ENCODE data around the gene CTNND2.

Gene CTNND2

GRCh38 chr5:11258001-11258400, 646.2 kb downstream of the CTNND2 start:
- DNase-seq (ENCODE audit: low read depth, low spot score) = no peak

- DNase-seq (ENCODE audit: low read depth, low spot score) = no peak
Measured at GRCh38 chr5:11252523-11252922, 651.7 kb downstream of the CTNND2 start.

GRCh38 chr5:11252075-11252474, 652.2 kb downstream of the CTNND2 start:
- DNase-seq (ENCODE audit: low read depth, low spot score) = no peak

- no peak for DNase-seq (ENCODE audit: low read depth, low spot score)
Measured at GRCh38 chr5:11251247-11251646, 653.0 kb downstream of the CTNND2 start.

GRCh38 chr5:11248966-11249365, 655.3 kb downstream of the CTNND2 start:
- no peak for DNase-seq (ENCODE audit: low read depth, low spot score)

- no peak for DNase-seq (ENCODE audit: low read depth, low spot score)
Measured at GRCh38 chr5:11247224-11247623, 657.0 kb downstream of the CTNND2 start.

- DNase-seq (ENCODE audit: low read depth, low spot score) = no peak
Measured at GRCh38 chr5:11240293-11241190, 663.7 kb downstream of the CTNND2 start.

GRCh38 chr5:11239261-11240015, 664.8 kb downstream of the CTNND2 start:
- no peak for DNase-seq (ENCODE audit: low read depth, low spot score)

- DNase-seq (ENCODE audit: low read depth, low spot score) = no peak
Measured at GRCh38 chr5:11234501-11234911, 669.7 kb downstream of the CTNND2 start.

GRCh38 chr5:11230890-11231289, 673.4 kb downstream of the CTNND2 start:
- DNase-seq (ENCODE audit: low read depth, low spot score) = no peak

GRCh38 chr5:11227064-11227463, 677.2 kb downstream of the CTNND2 start:
- no peak for DNase-seq (ENCODE audit: low read depth, low spot score)

GRCh38 chr5:11224436-11225187, 679.6 kb downstream of the CTNND2 start:
- no peak for DNase-seq (ENCODE audit: low read depth, low spot score)

GRCh38 chr5:11222169-11222568, 682.1 kb downstream of the CTNND2 start:
- DNase-seq (ENCODE audit: low read depth, low spot score) = no peak

- no peak for DNase-seq (ENCODE audit: low read depth, low spot score)
Measured at GRCh38 chr5:11214864-11215644, 689.2 kb downstream of the CTNND2 start.

GRCh38 chr5:11212706-11213105, 691.5 kb downstream of the CTNND2 start:
- DNase-seq (ENCODE audit: low read depth, low spot score) = no peak

- no peak for DNase-seq (ENCODE audit: low read depth, low spot score)
Measured at GRCh38 chr5:11197726-11198125, 706.5 kb downstream of the CTNND2 start.

GRCh38 chr5:11191673-11192072, 712.6 kb downstream of the CTNND2 start:
- no peak for DNase-seq (ENCODE audit: low read depth, low spot score)

GRCh38 chr5:11182441-11183080, 721.7 kb downstream of the CTNND2 start:
- DNase-seq (ENCODE audit: low read depth, low spot score) = no peak

GRCh38 chr5:11181940-11182339, 722.3 kb downstream of the CTNND2 start:
- no peak for DNase-seq (ENCODE audit: low read depth, low spot score)

GRCh38 chr5:11180890-11181289, 723.4 kb downstream of the CTNND2 start:
- DNase-seq (ENCODE audit: low read depth, low spot score) = no peak
